Heart right ventricle (tissue), 16 donors: ENCODE data around the gene MAP4K1. TPM values are rescaled to one million over a fixed set of nuclear protein-coding genes. Genes with fewer than 3 reads are reported as not detected.
A peak's percentile ranks its signal among the peaks of the same experiment; 100 is the strongest.

Experiments
- ATAC-seq, 8 donors: fragments of 200-7000 bp; cut with Tn5 transposase; one replicate each; pipeline ENCODE4 v1.9.1; 2020; ENCODE audit warnings: mild to moderate bottlenecking in 8 of 8, moderate library complexity in 8 of 8, moderate number of reproducible peaks in 1 of 8
- DNase-seq, 2 donors: peaks; one replicate each; pipeline ENCODE4 v3.0.0-alpha.2; 2020
- H3K27ac ChIP-seq, 10 donors: fragments of 200-600 bp; sonication (generic) in 2 of 10; one replicate each; pipeline versions ENCODE4 v1.5.0 to v1.8.0; 2020 to 2022; ENCODE audit warnings: mild to moderate bottlenecking in 3 of 10
- H3K27me3 ChIP-seq, 7 donors: fragments of 200-600 bp; one replicate each; pipeline ENCODE4 v1.8.0; 2021 to 2022; ENCODE audit warnings: mild to moderate bottlenecking in 2 of 7
- H3K36me3 ChIP-seq, 9 donors: fragments of 200-600 bp; sonication (generic) in 1 of 9; one replicate each; pipeline versions ENCODE4 v1.5.0 to v1.8.0; 2020 to 2022; ENCODE audit warnings: mild to moderate bottlenecking in 2 of 9
- H3K4me1 ChIP-seq, 9 donors: fragments of 200-600 bp; sonication (generic) in 1 of 9; one replicate each; pipeline versions ENCODE4 v1.5.0 to v1.8.0; 2020 to 2022; ENCODE audit warnings: mild to moderate bottlenecking in 4 of 9
- H3K4me3 ChIP-seq, 10 donors: fragments of 200-600 bp; sonication (generic) in 2 of 10; one replicate each; pipeline versions ENCODE4 v1.5.0 to v1.8.0; 2020 to 2022; ENCODE audit warnings: mild to moderate bottlenecking in 7 of 10, moderate library complexity in 2 of 10
- H3K9me3 ChIP-seq, 11 donors: fragments of 200-600 bp in 10 of 11; sonication (generic) in 2 of 11; one replicate each; pipeline versions ENCODE4 v1.5.0 to v1.8.0; 2013 to 2022; ENCODE audit warnings: mild to moderate bottlenecking in 2 of 11, control low read depth in 1 of 11, moderate library complexity in 1 of 11
- CTCF ChIP-seq, 9 donors: fragments of 200-600 bp; sonication (generic) in 2 of 9; IDR thresholded peaks; one replicate each; pipeline versions ENCODE4 v1.5.0 to v1.8.0; 2021 to 2022; ENCODE audit warnings: antibody characterized with exemption in 9 of 9, mild to moderate bottlenecking in 5 of 9, moderate library complexity in 1 of 9
- WGBS, 2 donors: extraction: QIAGEN DNeasy Blood & Tissue Kit; methylation state at CpG; one replicate each; pipeline ENCODE4 v1.1.7; 2013; ENCODE audit warnings: inconsistent platforms in 1 of 2; 5-methylcytosine and 5-hydroxymethylcytosine counted together
- intact Hi-C, 10 donors: fragments of 100-400 bp; cut with DNase I; formaldehyde crosslinking; loops; one replicate each; pipeline versions ENCODE4 v1.11.1 to v1.14.2; 2022
- polyA plus RNA-seq, 2 donors: library from polyadenylated mRNA; stranded (reverse); fragments of 200-250 nt; gene quantifications; one replicate each; pipeline ENCODE4 v1.2.3, GENCODE V29; 2013
- total RNA-seq, 10 donors: library from RNA; stranded (reverse); fragmentation: NEBNext Ultra II Directional in 3 of 10; extraction: Animal tissue kit (Norgen Biotek cat#: 25700) in 3 of 10; gene quantifications; one replicate each; pipeline versions ENCODE4 v1.2.1 to v1.2.4, GENCODE V29; 2021 to 2023
- donor health status: Arrhythmogenic right ventricular cardiomyopathy.
- donor health status: ischemic (EF 13 %, LVEDD 7.1; RV severe dilation, severe dysfunction).
- donor health status: healthy with polysubstance abuse.
- donor health status: DM: no; HTN: yes; CAD: no.
- donor health status: DM: no; HTN: no; CAD: no.
- donor health status: ischemic (EF 25% LVEDD 6.9; RV normal size, moderate dysfunction).
- donor health status: ischemic (EF 25% LVEDD 5.7; RV mildly dilated, moderate dysfunction).
- donor health status: healthy.
- donor health status: DM: yes; HTN: yes; CAD: no.
- donor health status: Ischemic cardiomyopathy.
- donor health status: ischemic (EF 35%, LVEDD 5.7; RV mildly dilated, moderate dysfunction).
- donor health status: nonischemic (EF 11% LVEDD 7.7; RV severe dilation, severe dysfunction).
- donor health status: DM: yes; HTN: yes; CAD: no.
- donor health status: PGD.
- donor health status: ischemic (EF 29% LVEDD 5.4; RV normal size, mild dysfunction).
- donor health status: nonischemic (EF 23%, LVEDD 6.1; RV moderate dilation, normal function).

MAP4K1 gene
- total and polyA plus RNA-seq, 12 donors, result 0.52 to 9.1 (median 1.5) TPM

- H3K27me3 ChIP-seq, result no peaks in the 10 kb centered on the region
- DNase-seq, result peak in 1 of 2 donors; percentile 29
- H3K27ac ChIP-seq, result peak overlapping the region; percentile 77 to 99 (median 96)
- peaks cover 0 to 7% (median 0%) of the 10 kb centered on the region in 9 donors for H3K36me3 ChIP-seq
- no peak for TF ChIP-seq CTCF (IDR thresholded peaks at IDR 0.05)
- intact Hi-C loops, result loop anchor here (2.0 to 10.0 kb wide), 13 partner anchors 43 to 283 kb away; partner anchors contain the start of genes ECH1 (in 3 of the 10), HNRNPL (in 1 of the 10), MRPS12 (in 1 of the 10) and SARS2 (in 1 of the 10)
- H3K4me1 ChIP-seq, result peaks cover 18 to 61% (median 57%) of the 10 kb centered on the region in 9 donors
- WGBS, 2 donors, result 2 to 6% methylated on average over 15 of the region's 15 CpGs
- peak in 7 of 8 donors; percentile 2 to 39 (median 16) for ATAC-seq
- H3K9me3 ChIP-seq, result no peaks in the 10 kb centered on the region
- peak overlapping the region; percentile 74 to 99 (median 86) for H3K4me3 ChIP-seq
Measured at GRCh38 chr19:38649305-38650171, 31.8 kb upstream of the MAP4K1 start.

- Histone ChIP-seq H3K27me3 (no peaks in the 10 kb centered on the region), H3K9me3 (no peaks in the 10 kb centered on the region), H3K36me3 (peaks cover 0 to under 1% (median 0%) of the 10 kb centered on the region in 9 donors), H3K4me3 (peak overlapping the region; percentile 74 to 99 (median 86)), H3K4me1 (peaks cover 18 to 54% (median 50%) of the 10 kb centered on the region in 9 donors), H3K27ac (peak overlapping the region; percentile 77 to 99 (median 96))
- intact Hi-C loops, result loop anchor here in 7 of 10 donors (2.0 to 10.0 kb wide), 8 partner anchors 58 to 283 kb away; partner anchors contain the start of genes ECH1 (in 2 of the 7), MRPS12 (in 1 of the 7) and SARS2 (in 1 of the 7)
- no peak for ATAC-seq
- DNase-seq, result no peak
- WGBS, 2 donors, result 1 to 5% methylated on average over 13 of the region's 13 CpGs
- no peak for TF ChIP-seq CTCF (IDR thresholded peaks at IDR 0.05)
Measured at GRCh38 chr19:38648769-38649304, 31.1 kb upstream of the MAP4K1 start.

- peak overlapping the region; percentile 74 to 99 (median 86) for H3K4me3 ChIP-seq
- no peaks in the 10 kb centered on the region for H3K27me3 ChIP-seq
- WGBS, 2 donors, result 0 to 2% methylated on average over 19 of the region's 19 CpGs
- TF ChIP-seq CTCF (IDR thresholded peaks at IDR 0.05), result no peak
- DNase-seq, result no peak
- peaks cover 18 to 47% (median 43%) of the 10 kb centered on the region in 9 donors for H3K4me1 ChIP-seq
- no peaks in the 10 kb centered on the region for H3K9me3 ChIP-seq
- H3K27ac ChIP-seq, result peak overlapping the region; percentile 77 to 99 (median 96)
- H3K36me3 ChIP-seq, result no peaks in the 10 kb centered on the region
- intact Hi-C loops, result loop anchor here in 7 of 10 donors (2.0 to 10.0 kb wide), 8 partner anchors 59 to 284 kb away; partner anchors contain the start of genes ECH1 (in 2 of the 7), MRPS12 (in 1 of the 7) and SARS2 (in 1 of the 7)
- ATAC-seq, result no peak
Measured at GRCh38 chr19:38647966-38648768, 30.4 kb upstream of the MAP4K1 start.
